WERI-Rb-1 (cell line): ENCODE measurements around the gene PARP1.

ENCODE experiments used
- DNase-seq: peaks from one replicate; pipeline ENCODE4 v3.0.0-alpha.2; 2020
- H3K27ac ChIP-seq: fragments of 250-450 bp; sonication (Bioruptor Pico); 2 replicates; pipeline ENCODE4 v1.5.1; 2020; ENCODE audit warnings: mild to moderate bottlenecking, moderate library complexity
- H3K27me3 ChIP-seq: fragments of 250-450 bp; sonication (Bioruptor Pico); 2 replicates; pipeline ENCODE4 v1.5.1; 2021; ENCODE audit warnings: mild to moderate bottlenecking, low read depth, moderate library complexity; ENCODE audit not compliant: insufficient read depth, severe bottlenecking
- H3K36me3 ChIP-seq: fragments of 250-450 bp; sonication (Bioruptor Pico); 2 replicates; pipeline ENCODE4 v1.5.1; 2020; ENCODE audit warnings: mild to moderate bottlenecking, moderate library complexity
- H3K4me3 ChIP-seq: 2 replicates; pipeline ENCODE4 v1.5.1; 2011; ENCODE audit warnings: low read depth, mild to moderate bottlenecking, control low read depth, low read length
- H3K9me3 ChIP-seq: fragments of 250-450 bp; sonication (Bioruptor Pico); 2 replicates; pipeline ENCODE4 v1.5.1; 2021; ENCODE audit warnings: mild to moderate bottlenecking, moderate library complexity; ENCODE audit not compliant: severe bottlenecking
- CTCF ChIP-seq: IDR thresholded peaks from 2 replicates; pipeline ENCODE4 v1.5.1; 2011; ENCODE audit warnings: low read depth, mild to moderate bottlenecking, control low read depth, inconsistent platforms, low read length

The PARP1 gene

GRCh38 chr1:226363801-226364513, 43.9 kb downstream of the PARP1 start:
- TF ChIP-seq CTCF = no peak
- H3K36me3 ChIP-seq = peaks cover 8% of the 10 kb centered on the region

GRCh38 chr1:226362891-226363447, 44.9 kb downstream of the PARP1 start:
- no peak for DNase-seq
- Histone ChIP-seq H3K27me3 (no peaks in the 10 kb centered on the region), H3K27ac (no peak overlapping the region), H3K4me3 (no peak overlapping the region), H3K9me3 (no peaks in the 10 kb centered on the region), H3K36me3 (peaks cover 8% of the 10 kb centered on the region)
- no peak for TF ChIP-seq CTCF

More at GRCh38 chr1:226363801-226364513, 43.9 kb downstream of the PARP1 start:
- DNase-seq = no peak
- H3K27me3 ChIP-seq = no peaks in the 10 kb centered on the region
- no peaks in the 10 kb centered on the region for H3K9me3 ChIP-seq
- H3K4me3 ChIP-seq = no peak overlapping the region
- H3K27ac ChIP-seq = no peak overlapping the region

GRCh38 chr1:226362361-226362760, 45.5 kb downstream of the PARP1 start:
- H3K4me3 ChIP-seq = no peak overlapping the region
- H3K9me3 ChIP-seq = no peaks in the 10 kb centered on the region
- H3K27ac ChIP-seq = no peak overlapping the region
- no peaks in the 10 kb centered on the region for H3K27me3 ChIP-seq
- no peak for TF ChIP-seq CTCF
- DNase-seq = no peak
- H3K36me3 ChIP-seq = peaks cover 7% of the 10 kb centered on the region

DNA sequence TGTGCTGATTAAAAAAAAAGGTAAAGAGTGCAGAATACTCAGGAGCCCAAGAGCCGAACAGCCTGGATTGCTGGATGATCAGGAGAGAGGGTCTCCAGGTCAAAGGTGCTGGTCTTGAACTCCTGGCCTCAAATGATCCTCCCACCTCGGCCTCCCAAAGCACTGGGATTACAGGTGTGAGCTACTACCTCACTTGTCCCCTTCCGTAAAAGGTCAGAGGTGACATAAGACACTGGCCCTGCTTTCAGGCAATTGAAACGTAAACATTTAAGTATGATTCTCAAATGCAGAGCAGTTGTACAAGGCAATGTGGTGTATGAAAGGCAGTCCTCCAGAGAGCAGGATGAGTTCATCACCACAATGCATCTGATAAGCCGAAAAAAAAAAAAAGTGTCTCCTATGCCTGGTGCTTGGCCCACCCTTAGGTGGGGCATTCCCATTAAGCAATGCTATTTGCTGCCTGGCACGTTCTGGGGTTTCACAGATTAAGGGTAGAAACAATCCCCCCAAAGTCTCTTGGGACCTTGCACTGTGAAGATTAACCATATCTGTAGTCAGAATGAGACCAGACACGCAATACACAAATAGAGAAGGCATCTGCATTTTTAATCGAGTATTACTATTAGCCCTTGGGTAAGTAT, 47.7 kb downstream of the PARP1 start:
- H3K36me3 ChIP-seq = peaks cover 4% of the 10 kb centered on the region

GRCh38 chr1:226357416-226357815, 50.5 kb downstream of the PARP1 start:
- no peaks in the 10 kb centered on the region for H3K36me3 ChIP-seq
- H3K27me3 ChIP-seq = no peaks in the 10 kb centered on the region
- no peak overlapping the region for H3K27ac ChIP-seq
- no peaks in the 10 kb centered on the region for H3K9me3 ChIP-seq
- TF ChIP-seq CTCF = no peak
- no peak overlapping the region for H3K4me3 ChIP-seq
- no peak for DNase-seq

More for the DNA sequence above, 47.7 kb downstream of the PARP1 start:
- H3K27ac ChIP-seq = no peak overlapping the region
- H3K27me3 ChIP-seq = no peaks in the 10 kb centered on the region
- no peak overlapping the region for H3K4me3 ChIP-seq
- no peak for TF ChIP-seq CTCF
- DNase-seq = no peak
- H3K9me3 ChIP-seq = no peaks in the 10 kb centered on the region
